B cell (primary cell): ENCODE measurements around the gene RIC8B. TPM values are rescaled to one million over a fixed set of nuclear protein-coding genes. Genes with fewer than 3 reads are reported as not detected.

ENCODE experiments used
- ATAC-seq: fragments of 200-7000 bp; cut with Tn5 transposase; one replicate; pipeline ENCODE4 v1.10.0; 2021; ENCODE audit warnings: low read depth, mild to moderate bottlenecking, moderate number of reproducible peaks, moderate library complexity
- CTCF ChIA-PET: fragments of 350-600 bp; sonication (Branson Sonifier 250); formaldehyde crosslinking; loops from one replicate; lab custom pipeline; 2021; ENCODE audit warnings: antibody characterized with exemption, inconsistent platforms; lab: Charles Lee
- POLR2A ChIA-PET: fragments of 350-600 bp; sonication (Branson Sonifier 250); formaldehyde crosslinking; loops from one replicate; lab custom pipeline; 2021; ENCODE audit warnings: antibody characterized with exemption; lab: Charles Lee
- DNase-seq: peaks from one replicate; pipeline ENCODE4 v3.0.0; 2013
- H2AFZ ChIP-seq: 2 replicates; pipeline ENCODE4 v1.6.1; 2012; ENCODE audit warnings: mild to moderate bottlenecking, low read depth, low read length; ENCODE audit not compliant: insufficient read depth, poor library complexity, severe bottlenecking
- H3K27ac ChIP-seq, 2 donors: 1 replicate in 1 of 2; 2 replicates in 1 of 2; pipeline ENCODE4 v1.5.1; 2012 to 2013; ENCODE audit warnings: low read length in 2 of 2, mild to moderate bottlenecking in 2 of 2, moderate library complexity in 1 of 2
- H3K27me3 ChIP-seq, 4 experiments: fragments of 200-600 bp in 1 of 4; sonication (generic) in 1 of 4; replicated peaks in 1 of 4; 1 replicate in 2 of 4; 2 replicates in 2 of 4; pipeline versions ENCODE4 v1.6.1 to v1.7.0; 2013 to 2016; ENCODE audit warnings: low read length in 3 of 4, mild to moderate bottlenecking in 2 of 4, mixed read lengths in 1 of 4, moderate library complexity in 1 of 4; ENCODE audit not compliant: insufficient read depth in 4 of 4, control insufficient read depth in 3 of 4; ENCODE audit errors: control extremely low read depth in 1 of 4
- H3K36me3 ChIP-seq, 2 experiments: replicated peaks in 1 of 2; 1 replicate in 1 of 2; 2 replicates in 1 of 2; pipeline versions ENCODE4 v1.6.1 to v1.7.1; 2013; ENCODE audit warnings: low read length in 1 of 2; ENCODE audit not compliant: insufficient read depth in 2 of 2, control insufficient read depth in 1 of 2; ENCODE audit errors: control extremely low read depth in 1 of 2, extremely low read depth in 1 of 2
- H3K4me1 ChIP-seq, 2 donors: fragments of 200-600 bp in 1 of 2; sonication (generic) in 1 of 2; 1 replicate in 1 of 2; 2 replicates in 1 of 2; pipeline versions ENCODE4 v1.5.1 to v1.6.1; 2013 to 2017; ENCODE audit warnings: low read length in 2 of 2; ENCODE audit not compliant: control insufficient read depth in 2 of 2, insufficient read depth in 2 of 2
- H3K4me2 ChIP-seq: replicated peaks from 2 replicates; pipeline ENCODE3; 2012; ENCODE audit warnings: mild to moderate bottlenecking, low read depth, low read length; ENCODE audit not compliant: poor library complexity, severe bottlenecking
- H3K4me3 ChIP-seq, 5 experiments: fragments of 200-600 bp in 1 of 5; sonication (generic) in 1 of 5; 1 replicate in 3 of 5; 2 replicates in 2 of 5; pipeline versions ENCODE4 v1.5.1 to v1.7.0; 2011 to 2016; ENCODE audit warnings: low read length in 4 of 5, mild to moderate bottlenecking in 4 of 5, low read depth in 2 of 5, control low read depth in 1 of 5, moderate library complexity in 1 of 5; ENCODE audit not compliant: insufficient read depth in 1 of 5; ENCODE audit errors: control extremely low read depth in 1 of 5, extremely low read depth in 1 of 5
- H3K79me2 ChIP-seq: fragments of 200-600 bp; sonication (generic); one replicate; pipeline ENCODE4 v1.6.0; 2016; ENCODE audit warnings: low read length; ENCODE audit not compliant: control insufficient read depth, insufficient read depth
- H3K9ac ChIP-seq: fragments of 200-600 bp; sonication (generic); 2 replicates; pipeline ENCODE4 v1.6.1; 2017; ENCODE audit warnings: mild to moderate bottlenecking, low read length, moderate library complexity
- H3K9me3 ChIP-seq, 3 donors: one replicate each; pipeline versions ENCODE4 v1.6.1 to v1.7.1; 2013; ENCODE audit warnings: low read length in 2 of 3; ENCODE audit not compliant: control insufficient read depth in 2 of 3, insufficient read depth in 1 of 3; ENCODE audit errors: control extremely low read depth in 1 of 3
- H4K20me1 ChIP-seq: 2 replicates; pipeline ENCODE4 v1.6.0; 2012; ENCODE audit warnings: mild to moderate bottlenecking, low read length; ENCODE audit not compliant: insufficient read depth, control insufficient read depth, poor library complexity, severe bottlenecking
- H3K27ac Mint-ChIP-seq: one replicate; pipeline ENCODE4 v1.8.0; 2021; ENCODE audit warnings: mixed read lengths
- H3K27me3 Mint-ChIP-seq: one replicate; pipeline ENCODE4 v1.8.0; 2021; ENCODE audit warnings: mixed read lengths
- H3K4me1 Mint-ChIP-seq: one replicate; pipeline ENCODE4 v1.8.0; 2021; ENCODE audit warnings: mixed read lengths
- H3K4me3 Mint-ChIP-seq: one replicate; pipeline ENCODE4 v1.8.0; 2021; ENCODE audit warnings: mixed read lengths
- H3K9me3 Mint-ChIP-seq: one replicate; pipeline ENCODE4 v1.8.0; 2022; ENCODE audit warnings: mixed read lengths; ENCODE audit not compliant: insufficient read depth
- CTCF ChIP-seq: fragments of 200-600 bp; IDR thresholded peaks from one replicate; pipeline ENCODE4 v1.8.0; 2022; ENCODE audit warnings: antibody characterized with exemption, mild to moderate bottlenecking
- EZH2 ChIP-seq: IDR thresholded peaks from 2 replicates; pipeline ENCODE4 v1.6.1; 2012; ENCODE audit warnings: borderline replicate concordance, low read depth, mild to moderate bottlenecking, moderate library complexity, low read length; ENCODE audit not compliant: insufficient read depth, poor library complexity, severe bottlenecking
- WGBS: methylation state at CpG from one replicate; pipeline ENCODE4 v1.1.5; 2013; ENCODE audit warnings: missing lambda C conversion rate; ENCODE audit not compliant: insufficient coverage; 5-methylcytosine and 5-hydroxymethylcytosine counted together
- intact Hi-C: fragments of 100-400 bp; cut with micrococcal nuclease; formaldehyde crosslinking; loops from one replicate; pipeline ENCODE4 v1.10.0; 2022
- polyA plus RNA-seq: library from polyadenylated mRNA; depleted of rRNA; stranded (reverse); fragments of >200 nt; gene quantifications from 2 replicates; pipeline ENCODE4 v1.2.3, GENCODE V29; 2012
- total RNA-seq, 2 donors: library from RNA; stranded (reverse); fragments of 120-200 nt in 1 of 2; gene quantifications; 1 replicate in 1 of 2; 2 replicates in 1 of 2; pipeline versions ENCODE4 v1.2.3 to v1.2.4, GENCODE V29; 2013 to 2022

Gene RIC8B
- total and polyA plus RNA-seq, 2 donors (not counting 1 experiment from before 2014, with no cell fraction given) = 3.0 to 14.8 TPM

- no peak for DNase-seq
- peaks cover 0 to 3% of the 10 kb centered on the region in 2 experiments for H3K36me3 ChIP-seq
- no peaks in the 10 kb centered on the region for H4K20me1 ChIP-seq
- ChIA-PET CTCF (no interaction called here), POLR2A (no interaction called here)
- intact Hi-C loops = no loop called here
- no peak for ATAC-seq
- H3K9me3 ChIP-seq = no peaks in the 10 kb centered on the region
- H3K27me3 ChIP-seq = peaks cover 2 to 66% (median 56%) of the 10 kb centered on the region in 4 experiments
- H3K27ac Mint-ChIP-seq = no peak overlapping the region
- H3K4me1 Mint-ChIP-seq = no peaks in the 10 kb centered on the region
- H3K9ac ChIP-seq = no peak overlapping the region
- no peak for TF ChIP-seq EZH2
- TF ChIP-seq CTCF = no peak
- no peak overlapping the region for H3K27ac ChIP-seq
- no peak overlapping the region for H2AFZ ChIP-seq
- H3K4me3 ChIP-seq = no peak overlapping the region
- H3K79me2 ChIP-seq = no peaks in the 10 kb centered on the region
- H3K4me2 ChIP-seq = no peak overlapping the region
- H3K4me1 ChIP-seq = no peaks in the 10 kb centered on the region
- no CpG with 5 or more reads among the region's 1 CpG for WGBS
- H3K4me3 Mint-ChIP-seq = no peak overlapping the region
- peaks cover 72% of the 10 kb centered on the region for H3K27me3 Mint-ChIP-seq
- no peaks in the 10 kb centered on the region for H3K9me3 Mint-ChIP-seq
Measured at GRCh38 chr12:106892075-106892474, 117.6 kb downstream of the RIC8B start.

GRCh38 chr12:106893451-106893850 lies 119.0 kb downstream of the RIC8B start:
- H3K27me3 ChIP-seq = peaks cover 2 to 74% (median 66%) of the 10 kb centered on the region in 4 experiments

More at GRCh38 chr12:106893451-106893850, 119.0 kb downstream of the RIC8B start:
- Mint-ChIP-seq H3K27ac (no peak overlapping the region), H3K9me3 (no peaks in the 10 kb centered on the region), H3K4me3 (no peak overlapping the region), H3K27me3 (peaks cover 75% of the 10 kb centered on the region), H3K4me1 (no peaks in the 10 kb centered on the region)
- Histone ChIP-seq H3K27ac (no peak overlapping the region), H3K4me1 (no peaks in the 10 kb centered on the region), H3K9me3 (no peaks in the 10 kb centered on the region), H3K79me2 (no peaks in the 10 kb centered on the region), H2AFZ (no peak overlapping the region), H3K4me3 (no peak overlapping the region), H3K9ac (no peak overlapping the region), H3K36me3 (peaks cover 0 to 2% of the 10 kb centered on the region in 2 experiments), H4K20me1 (no peaks in the 10 kb centered on the region), H3K4me2 (no peak overlapping the region)
- intact Hi-C loops = no loop called here
- ATAC-seq (no peak), DNase-seq (no peak)
- POLR2A ChIA-PET = no interaction called here
- TF ChIP-seq EZH2 (no peak), CTCF (no peak)
- 88% methylated on average over 7 of the region's 8 CpGs for WGBS
- CTCF ChIA-PET = no interaction called here
